Keratinocyte (primary cell): Measurements from ENCODE around the gene KCNH1. TPM values are rescaled to one million over a fixed set of nuclear protein-coding genes. Genes with fewer than 3 reads are reported as not detected.

Experiments used
- DNase-seq: peaks from one replicate; pipeline ENCODE4 v3.0.0-alpha.2; 2011; ENCODE audit warnings: low read depth, missing footprints, low spot score
- FAIRE-seq: peaks from 2 replicates; lab custom pipeline; 2011; peaks lifted over from hg19 to GRCh38; lab: Jason Lieb, UNC
- H2AFZ ChIP-seq: 2 replicates; pipeline ENCODE4 v1.6.0; 2012; ENCODE audit warnings: low read length, control low read depth, inconsistent platforms; ENCODE audit not compliant: control insufficient read depth
- H3K27ac ChIP-seq: 2 replicates; pipeline ENCODE4 v1.5.1; 2011; ENCODE audit warnings: low read length; ENCODE audit not compliant: control insufficient read depth, insufficient read depth
- H3K27me3 ChIP-seq: 3 replicates; pipeline ENCODE4 v1.6.0; 2011; ENCODE audit warnings: low read length; ENCODE audit not compliant: control insufficient read depth, insufficient read depth; ENCODE audit errors: extremely low read depth
- H3K36me3 ChIP-seq, 2 experiments: 2 replicates in 1 of 2; 3 replicates in 1 of 2; pipeline ENCODE4 v1.5.1; 2011; ENCODE audit warnings: low read length in 2 of 2, mild to moderate bottlenecking in 1 of 2; ENCODE audit not compliant: control insufficient read depth in 2 of 2, insufficient read depth in 2 of 2; ENCODE audit errors: extremely low read depth in 1 of 2
- H3K4me1 ChIP-seq: 3 replicates; pipeline ENCODE4 v1.5.1; 2011; ENCODE audit warnings: low read length; ENCODE audit not compliant: control insufficient read depth, insufficient read depth; ENCODE audit errors: extremely low read depth
- H3K4me2 ChIP-seq: 3 replicates; pipeline ENCODE4 v1.6.0; 2011; ENCODE audit warnings: low read depth, low read length; ENCODE audit not compliant: control insufficient read depth, insufficient read depth; ENCODE audit errors: extremely low read depth
- H3K4me3 ChIP-seq, 3 experiments: fragments of 200-600 bp in 1 of 3; sonication (generic) in 1 of 3; 2 replicates in 2 of 3; 3 replicates in 1 of 3; pipeline ENCODE4 v1.5.1; 2011 to 2016; ENCODE audit warnings: low read length in 3 of 3, mild to moderate bottlenecking in 3 of 3, control low read depth in 2 of 3, inconsistent platforms in 1 of 3, low read depth in 1 of 3, mixed read lengths in 1 of 3, mixed run types in 1 of 3, moderate library complexity in 1 of 3; ENCODE audit not compliant: control insufficient read depth in 2 of 3, insufficient read depth in 2 of 3; ENCODE audit errors: extremely low read depth in 1 of 3
- H3K79me2 ChIP-seq: 2 replicates; pipeline ENCODE4 v1.6.0; 2012; ENCODE audit warnings: low read length; ENCODE audit not compliant: control insufficient read depth, insufficient read depth
- H3K9ac ChIP-seq: 3 replicates; pipeline ENCODE4 v1.6.0; 2011; ENCODE audit warnings: low read length; ENCODE audit not compliant: control insufficient read depth, insufficient read depth; ENCODE audit errors: extremely low read depth
- H3K9me1 ChIP-seq: 3 replicates; pipeline ENCODE4 v1.6.0; 2011; ENCODE audit warnings: low read length; ENCODE audit not compliant: control insufficient read depth, insufficient read depth; ENCODE audit errors: extremely low read depth
- H3K9me3 ChIP-seq: 2 replicates; pipeline ENCODE4 v1.5.1; 2012; ENCODE audit warnings: low read depth, low read length; ENCODE audit not compliant: control insufficient read depth
- H4K20me1 ChIP-seq: 3 replicates; pipeline ENCODE4 v1.6.0; 2011; ENCODE audit warnings: low read length; ENCODE audit not compliant: control insufficient read depth, insufficient read depth; ENCODE audit errors: extremely low read depth
- EZH2 ChIP-seq: IDR thresholded peaks from one replicate; pipeline ENCODE4 v1.6.1; 2012; ENCODE audit warnings: inconsistent platforms, mild to moderate bottlenecking, low read length, moderate library complexity
- dilution Hi-C: fragments of 300-500 bp; cut with MboI; formaldehyde crosslinking; loops from one replicate; pipeline ENCODE4 v1.7.0; 2020; ENCODE audit warnings: low sequenced_read_pairs; ENCODE audit not compliant: extremely low pct_ligation_motif_present
- polyA plus RNA-seq, 5 experiments: library from polyadenylated mRNA; depleted of rRNA in 3 of 5; stranded (reverse) in 3 of 5; stranded (forward) in 1 of 5; unstranded in 1 of 5; fragments of >200 nt; gene quantifications; 1 replicate in 1 of 5; 2 replicates in 3 of 5; 3 replicates in 1 of 5; pipeline versions ENCODE4 v1.2.1 to v1.2.3, GENCODE V29; 2011 to 2012; ENCODE audit warnings: missing spikeins in 2 of 5, low read depth in 1 of 5, low replicate concordance in 1 of 5
- TF ChIP-seq, protein P1 (sequence below), 3 experiments: IDR thresholded peaks in 1 of 3; conservative IDR thresholded peaks in 1 of 3; optimal IDR thresholded peaks in 1 of 3; 2 replicates in 2 of 3; 3 replicates in 1 of 3; pipeline versions ENCODE3 to v1.5.1; 2011; ENCODE audit warnings: low read length in 3 of 3, mild to moderate bottlenecking in 3 of 3, moderate library complexity in 2 of 3, control low read depth in 1 of 3, inconsistent platforms in 1 of 3; ENCODE audit not compliant: insufficient read depth in 2 of 3; ENCODE audit errors: extremely low read depth in 1 of 3

The KCNH1 gene
- polyA plus RNA-seq, 1 donor (not counting 4 experiments of a cell fraction or from before 2014, with no cell fraction given), result not detected

DNA sequence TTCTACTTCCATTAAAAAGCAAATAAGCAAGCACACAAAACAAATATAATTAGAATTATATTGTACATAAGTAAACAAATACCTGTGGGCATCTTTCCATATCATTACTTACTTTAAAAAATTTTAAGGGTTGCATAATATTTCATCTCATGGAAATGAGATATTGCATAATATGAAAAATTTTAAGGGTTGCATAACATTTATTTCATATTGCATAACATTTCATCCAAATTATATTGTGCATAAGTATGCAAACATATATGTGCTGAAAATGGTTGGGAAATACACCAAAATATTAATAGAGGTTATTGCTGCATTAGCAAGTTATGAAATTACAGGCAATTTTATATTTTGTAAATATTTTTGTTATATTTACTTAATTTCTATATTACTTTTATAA is 213.7 kb downstream of the KCNH1 start:
- FAIRE-seq (no peak), DNase-seq (no peak)
- no peak overlapping the region for H3K27ac ChIP-seq
- TF ChIP-seq, protein P1, sequence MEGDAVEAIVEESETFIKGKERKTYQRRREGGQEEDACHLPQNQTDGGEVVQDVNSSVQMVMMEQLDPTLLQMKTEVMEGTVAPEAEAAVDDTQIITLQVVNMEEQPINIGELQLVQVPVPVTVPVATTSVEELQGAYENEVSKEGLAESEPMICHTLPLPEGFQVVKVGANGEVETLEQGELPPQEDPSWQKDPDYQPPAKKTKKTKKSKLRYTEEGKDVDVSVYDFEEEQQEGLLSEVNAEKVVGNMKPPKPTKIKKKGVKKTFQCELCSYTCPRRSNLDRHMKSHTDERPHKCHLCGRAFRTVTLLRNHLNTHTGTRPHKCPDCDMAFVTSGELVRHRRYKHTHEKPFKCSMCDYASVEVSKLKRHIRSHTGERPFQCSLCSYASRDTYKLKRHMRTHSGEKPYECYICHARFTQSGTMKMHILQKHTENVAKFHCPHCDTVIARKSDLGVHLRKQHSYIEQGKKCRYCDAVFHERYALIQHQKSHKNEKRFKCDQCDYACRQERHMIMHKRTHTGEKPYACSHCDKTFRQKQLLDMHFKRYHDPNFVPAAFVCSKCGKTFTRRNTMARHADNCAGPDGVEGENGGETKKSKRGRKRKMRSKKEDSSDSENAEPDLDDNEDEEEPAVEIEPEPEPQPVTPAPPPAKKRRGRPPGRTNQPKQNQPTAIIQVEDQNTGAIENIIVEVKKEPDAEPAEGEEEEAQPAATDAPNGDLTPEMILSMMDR (optimal IDR thresholded peaks at IDR 0.05 in 1 of 3, IDR thresholded peaks at IDR 0.05 in 1 of 3, conservative IDR thresholded peaks at IDR 0.05 in 1 of 3; ENCODE audit: extremely low read depth in 1 of 3, insufficient read depth in 2 of 3, low read length in 3 of 3), result no peak
- H3K4me3 ChIP-seq, result no peak overlapping the region
- no peaks in the 10 kb centered on the region for H4K20me1 ChIP-seq
- no peaks in the 10 kb centered on the region for H3K4me1 ChIP-seq
- H3K9me3 ChIP-seq, result no peaks in the 10 kb centered on the region
- H3K79me2 ChIP-seq, result no peaks in the 10 kb centered on the region
- H3K27me3 ChIP-seq, result no peaks in the 10 kb centered on the region
- H3K9ac ChIP-seq, result no peak overlapping the region
- dilution Hi-C loops, result no loop called here
- no peaks in the 10 kb centered on the region for H3K9me1 ChIP-seq
- no peak overlapping the region for H2AFZ ChIP-seq
- H3K36me3 ChIP-seq, result no peaks in the 10 kb centered on the region
- no peak overlapping the region for H3K4me2 ChIP-seq

DNA sequence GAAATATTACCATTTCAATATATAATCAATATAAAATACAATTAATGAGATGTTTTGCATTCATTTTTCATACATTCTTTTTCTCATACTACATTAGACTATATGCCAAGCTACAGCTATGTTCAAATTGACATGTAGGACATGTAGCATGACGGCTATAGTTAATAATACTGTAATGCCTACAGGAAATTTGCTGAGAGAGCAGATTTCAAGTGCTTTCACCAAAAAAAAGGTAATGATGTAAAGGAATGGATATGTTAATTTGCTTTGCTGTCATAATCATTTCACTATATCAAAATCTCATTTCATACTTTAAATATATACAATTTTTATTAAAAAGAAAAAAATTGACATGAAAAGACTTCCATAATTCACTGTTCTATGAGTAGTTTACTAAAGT is 215.1 kb downstream of the KCNH1 start:
- TF ChIP-seq, protein P1 (optimal IDR thresholded peaks at IDR 0.05 in 1 of 3, IDR thresholded peaks at IDR 0.05 in 1 of 3, conservative IDR thresholded peaks at IDR 0.05 in 1 of 3; ENCODE audit: extremely low read depth in 1 of 3, insufficient read depth in 2 of 3, low read length in 3 of 3), result no peak
- TF ChIP-seq EZH2, result no peak
- FAIRE-seq (no peak), DNase-seq (no peak)
- Histone ChIP-seq H3K79me2 (no peaks in the 10 kb centered on the region), H3K27me3 (no peaks in the 10 kb centered on the region), H3K9me1 (no peaks in the 10 kb centered on the region), H3K9me3 (no peaks in the 10 kb centered on the region), H3K4me3 (no peak overlapping the region), H3K4me2 (no peak overlapping the region), H4K20me1 (no peaks in the 10 kb centered on the region), H3K9ac (no peak overlapping the region), H2AFZ (no peak overlapping the region), H3K4me1 (no peaks in the 10 kb centered on the region), H3K36me3 (no peaks in the 10 kb centered on the region), H3K27ac (no peak overlapping the region)
- dilution Hi-C loops, result no loop called here
